ENCODE measurements around the gene RBM10. TPM values are rescaled to one million over a fixed set of nuclear protein-coding genes. Genes with fewer than 3 reads are reported as not detected.

Gene RBM10
- total and polyA plus RNA-seq, 3 donors from 2014 or later, result 20.4 to 41.3 (median 28.5) TPM

DNA sequence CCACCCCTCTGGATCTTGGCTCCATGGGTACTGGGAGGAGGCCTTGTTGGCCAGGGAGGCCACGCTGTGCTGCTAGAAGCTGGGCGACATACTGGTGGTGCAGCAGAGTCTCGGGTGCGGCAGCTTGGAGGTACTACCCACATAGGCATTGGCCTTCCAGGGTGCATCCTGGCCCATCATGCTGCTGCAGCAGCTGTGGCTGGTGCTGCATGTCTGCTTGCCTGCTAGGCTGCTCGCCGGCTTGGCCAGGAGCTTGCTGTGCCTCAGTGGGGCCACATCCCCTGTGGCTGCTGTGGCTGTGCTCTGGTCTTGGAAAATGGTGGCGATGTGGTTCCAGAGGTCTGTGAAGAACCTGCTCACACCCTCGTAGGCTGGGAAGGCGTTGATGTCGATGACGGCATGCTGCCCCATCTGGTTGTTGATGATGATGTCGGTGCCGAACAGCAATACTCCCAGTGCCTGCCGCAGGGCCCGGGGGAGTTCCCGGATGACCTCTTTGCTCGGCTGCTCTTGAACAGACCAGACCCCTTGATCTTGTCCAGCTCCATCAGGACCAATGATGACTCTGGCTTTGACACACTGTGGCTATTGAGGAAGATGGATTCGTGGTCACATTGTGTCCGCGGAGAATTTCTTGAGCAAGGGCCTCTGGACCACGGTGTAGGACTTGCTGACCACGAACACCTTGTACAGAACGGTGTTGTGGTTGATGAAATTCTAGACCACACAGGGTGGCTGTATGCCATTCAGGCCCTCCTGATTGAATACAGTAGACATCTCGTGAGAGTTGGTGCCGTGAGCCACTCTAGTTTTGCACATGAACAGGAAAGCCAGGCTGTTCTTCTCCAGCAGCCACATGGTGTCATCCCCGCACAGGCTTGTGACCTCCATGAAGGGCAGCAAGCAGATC is 11.8 kb downstream of the RBM10 start:
- Histone ChIP-seq H3K36me3 (ENCODE audit: low read depth, missing control alignments) (no peaks in the 10 kb centered on the region), H3K4me3 (no peak overlapping the region), H3K27ac (no peak overlapping the region), H3K4me1 (no peaks in the 10 kb centered on the region), H3K9me3 (no peaks in the 10 kb centered on the region), H3K27me3 (no peaks in the 10 kb centered on the region)
- no peak for DNase-seq
- WGBS, 2 donors, result 95% methylated on average over 19 of the region's 26 CpGs; no CpG with 5 or more reads in 1 of the 2 donors
- TF ChIP-seq POLR2A (IDR thresholded peaks at IDR 0.05), result no peak
- TF ChIP-seq, protein P1, sequence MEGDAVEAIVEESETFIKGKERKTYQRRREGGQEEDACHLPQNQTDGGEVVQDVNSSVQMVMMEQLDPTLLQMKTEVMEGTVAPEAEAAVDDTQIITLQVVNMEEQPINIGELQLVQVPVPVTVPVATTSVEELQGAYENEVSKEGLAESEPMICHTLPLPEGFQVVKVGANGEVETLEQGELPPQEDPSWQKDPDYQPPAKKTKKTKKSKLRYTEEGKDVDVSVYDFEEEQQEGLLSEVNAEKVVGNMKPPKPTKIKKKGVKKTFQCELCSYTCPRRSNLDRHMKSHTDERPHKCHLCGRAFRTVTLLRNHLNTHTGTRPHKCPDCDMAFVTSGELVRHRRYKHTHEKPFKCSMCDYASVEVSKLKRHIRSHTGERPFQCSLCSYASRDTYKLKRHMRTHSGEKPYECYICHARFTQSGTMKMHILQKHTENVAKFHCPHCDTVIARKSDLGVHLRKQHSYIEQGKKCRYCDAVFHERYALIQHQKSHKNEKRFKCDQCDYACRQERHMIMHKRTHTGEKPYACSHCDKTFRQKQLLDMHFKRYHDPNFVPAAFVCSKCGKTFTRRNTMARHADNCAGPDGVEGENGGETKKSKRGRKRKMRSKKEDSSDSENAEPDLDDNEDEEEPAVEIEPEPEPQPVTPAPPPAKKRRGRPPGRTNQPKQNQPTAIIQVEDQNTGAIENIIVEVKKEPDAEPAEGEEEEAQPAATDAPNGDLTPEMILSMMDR (IDR thresholded peaks at IDR 0.05), result no peak
- intact Hi-C loops (cut with DNase I; ENCODE audit: low total_unique reads), result no loop called here

DNA sequence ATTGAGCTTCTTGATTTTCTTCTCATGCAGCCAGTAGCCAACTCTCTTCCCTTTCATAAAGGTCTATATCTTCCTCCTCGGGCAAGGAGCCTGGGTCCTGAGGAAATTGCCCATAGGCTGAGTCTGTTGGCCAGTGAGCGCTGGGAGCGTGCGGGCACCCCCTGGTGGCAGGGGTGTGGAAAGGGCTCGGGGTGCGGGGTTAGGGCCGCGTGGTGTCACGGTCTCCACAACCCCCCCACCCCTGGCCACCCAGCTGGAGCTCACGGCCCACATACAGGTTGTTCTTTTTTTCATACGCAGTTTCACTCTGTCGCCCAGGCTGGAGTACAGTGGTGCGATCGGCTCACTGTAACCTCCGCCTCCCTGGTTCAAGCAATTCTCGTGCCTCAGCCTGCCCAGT is 13.1 kb downstream of the RBM10 start:
- no peaks in the 10 kb centered on the region for H3K9me3 ChIP-seq
- intact Hi-C loops (cut with DNase I; ENCODE audit: low total_unique reads), result no loop called here
- no peak for DNase-seq

GRCh38 chrX:47158781-47159180 is 13.8 kb downstream of the RBM10 start:
- H3K27ac ChIP-seq, result no peak overlapping the region
- no peaks in the 10 kb centered on the region for H3K36me3 ChIP-seq (ENCODE audit: low read depth, missing control alignments)
- H3K4me1 ChIP-seq, result no peaks in the 10 kb centered on the region
- intact Hi-C loops (cut with DNase I; ENCODE audit: low total_unique reads), result no loop called here
- no peaks in the 10 kb centered on the region for H3K27me3 ChIP-seq
- H3K4me3 ChIP-seq, result no peak overlapping the region
- WGBS, 2 donors, result 90 to 100% methylated on average over 4 to 5 of the region's 5 CpGs
- DNase-seq, result no peak
- H3K9me3 ChIP-seq, result no peaks in the 10 kb centered on the region
- TF ChIP-seq, protein P1 (IDR thresholded peaks at IDR 0.05), result no peak
- TF ChIP-seq POLR2A (IDR thresholded peaks at IDR 0.05), result no peak

More for the DNA sequence above, 13.1 kb downstream of the RBM10 start:
- Histone ChIP-seq H3K36me3 (ENCODE audit: low read depth, missing control alignments) (no peaks in the 10 kb centered on the region), H3K27me3 (no peaks in the 10 kb centered on the region), H3K4me1 (no peaks in the 10 kb centered on the region), H3K27ac (no peak overlapping the region), H3K4me3 (no peak overlapping the region)
- WGBS, 2 donors, result 94 to 98% methylated on average over 8 to 13 of the region's 16 CpGs
- TF ChIP-seq, protein P1 (IDR thresholded peaks at IDR 0.05), result no peak
- TF ChIP-seq POLR2A (IDR thresholded peaks at IDR 0.05), result no peak

GRCh38 chrX:47160781-47161180 is 15.8 kb downstream of the RBM10 start:
- Histone ChIP-seq H3K27ac (no peak overlapping the region), H3K4me3 (no peak overlapping the region), H3K4me1 (no peaks in the 10 kb centered on the region), H3K9me3 (no peaks in the 10 kb centered on the region), H3K27me3 (no peaks in the 10 kb centered on the region), H3K36me3 (ENCODE audit: low read depth, missing control alignments) (no peaks in the 10 kb centered on the region)
- WGBS, 2 donors, result 60 to 68% methylated on average over 4 of the region's 4 CpGs
- intact Hi-C loops (cut with DNase I; ENCODE audit: low total_unique reads), result no loop called here
- no peak for DNase-seq
- TF ChIP-seq, protein P1 (IDR thresholded peaks at IDR 0.05), result no peak

Measured in testis (tissue), 3 donors.